ENCODE results near the gene SLC6A11. TPM values are rescaled to one million over a fixed set of nuclear protein-coding genes. Genes with fewer than 3 reads are reported as not detected.

The SLC6A11 gene
- total and polyA plus RNA-seq, 2 of the 8 experiments (the other 6 are each of a cell fraction or from before 2014, with no cell fraction given) = 0.78 to 1.5 TPM

DNA sequence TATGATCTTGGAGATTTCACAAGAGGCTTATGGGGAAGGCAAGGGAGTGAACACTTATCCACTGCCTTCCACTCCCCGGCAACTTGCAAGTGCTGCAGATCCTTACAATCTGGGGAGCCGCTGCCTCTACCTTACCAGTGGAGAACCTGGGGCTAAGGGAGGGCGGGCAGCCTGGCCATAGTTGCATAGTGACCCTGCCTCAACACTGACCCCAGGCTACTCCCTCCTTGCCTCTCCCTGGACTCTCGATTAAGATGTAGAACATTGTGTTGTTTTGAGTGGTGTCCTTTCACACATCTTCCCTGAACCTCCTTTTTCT is 30.6 kb downstream of the SLC6A11 start:
- H2BK15ac ChIP-seq (ENCODE audit: low read length) = no peak overlapping the region
- no peak overlapping the region for H2AFZ ChIP-seq (ENCODE audit: low read length)
- H3K23me2 ChIP-seq (ENCODE audit: low read depth, low read length) = no peaks in the 10 kb centered on the region
- H3K4me2 ChIP-seq (ENCODE audit: insufficient read depth in 1 of 2, low read depth in 2 of 2, low read length in 2 of 2) = no peak overlapping the region
- H3K4ac ChIP-seq (replicated peaks; ENCODE audit: insufficient read length, low read depth, low read length) = no peak overlapping the region
- H3K36me3 ChIP-seq (ENCODE audit: control insufficient read depth in 2 of 4, insufficient read depth in 4 of 4, low read length in 3 of 4) = no peaks in the 10 kb centered on the region
- H2BK20ac ChIP-seq (ENCODE audit: low read length) = no peak overlapping the region
- TF ChIP-seq HDAC2 (IDR thresholded peaks at IDR 0.05; ENCODE audit: borderline replicate concordance in 1 of 2, low read depth in 2 of 2, low read length in 2 of 2) = no peak
- no peak for TF ChIP-seq CEBPB (IDR thresholded peaks at IDR 0.05; ENCODE audit: low read depth, low read length)
- TF ChIP-seq SP2 (IDR thresholded peaks at IDR 0.05; ENCODE audit: low read length) = no peak
- no peak overlapping the region for H4K91ac ChIP-seq (replicated peaks; ENCODE audit: insufficient read length, low read length)
- no peak overlapping the region for H3K56ac ChIP-seq (replicated peaks; ENCODE audit: insufficient read length, low read depth, low read length)
- H2AK5ac ChIP-seq (ENCODE audit: low read depth, low read length) = no peak overlapping the region
- CTCF ChIA-PET (ENCODE audit: partially characterized antibody) = interaction anchor here (1.8 to 9.3 kb wide), 2 partner anchors 8 to 96 kb away, joined by 4 to 61 read pairs; no protein-coding TSS in a partner anchor
- FAIRE-seq = no peak
- no peaks in the 10 kb centered on the region for H3K9me3 ChIP-seq (ENCODE audit: insufficient read depth in 2 of 2, low read depth in 1 of 2, low read length in 1 of 2)
- no peaks in the 10 kb centered on the region for H3K4me1 ChIP-seq (replicated peaks in 1 of 4; ENCODE audit: control insufficient read depth in 3 of 4, insufficient read depth in 4 of 4, low read length in 3 of 4)
- H3K4me3 ChIP-seq (ENCODE audit: extremely low read depth in 1 of 4, insufficient read depth in 2 of 4, low read depth in 3 of 4, low read length in 4 of 4) = no peak overlapping the region
- H3K27ac ChIP-seq (ENCODE audit: low read depth, low read length) = no peak overlapping the region
- no peak overlapping the region for H4K5ac ChIP-seq (ENCODE audit: insufficient read length, low read depth, low read length)
- 86% methylated on average over 4 of the region's 4 CpGs; no CpG with 5 or more reads in 1 of the 2 experiments for WGBS, 2 experiments (ENCODE audit: extremely low coverage in 1 of 2, insufficient coverage in 1 of 2, insufficient read length in 1 of 2, insufficient replicate concordance in 2 of 2, low coverage in 1 of 2, low lambda C conversion rate in 2 of 2, missing lambda C conversion rate in 1 of 2)
- POLR2A ChIA-PET (ENCODE audit: partially characterized antibody) = no interaction called here
- no peak for DNase-seq (ENCODE audit: low read depth in 1 of 2, low spot score in 2 of 2)
- no peak overlapping the region for H4K8ac ChIP-seq (ENCODE audit: extremely low read depth, insufficient read depth, low read length)
- no peaks in the 10 kb centered on the region for H4K20me1 ChIP-seq (replicated peaks in 1 of 2; ENCODE audit: control insufficient read depth in 1 of 2, insufficient read depth in 2 of 2, low read length in 2 of 2)
- H3K79me2 ChIP-seq (ENCODE audit: control insufficient read depth in 1 of 2, insufficient read depth in 2 of 2, low read length in 2 of 2) = no peaks in the 10 kb centered on the region
- H3K79me1 ChIP-seq (ENCODE audit: low read depth, low read length) = no peaks in the 10 kb centered on the region
- no peak overlapping the region for H3K14ac ChIP-seq (ENCODE audit: insufficient read length)
- H3K23ac ChIP-seq (ENCODE audit: insufficient read length) = no peak overlapping the region
- H2BK120ac ChIP-seq (replicated peaks; ENCODE audit: low read depth, low read length) = no peak overlapping the region
- H2BK5ac ChIP-seq (ENCODE audit: low read depth, low read length) = no peak overlapping the region
- H3K18ac ChIP-seq (ENCODE audit: extremely low read depth, low read length) = no peak overlapping the region
- no peak overlapping the region for H3K9ac ChIP-seq (replicated peaks in 1 of 4; ENCODE audit: extremely low read depth in 1 of 4, low read depth in 3 of 4, low read length in 3 of 4)
- peaks cover 0 to 2% (median 0%) of the 10 kb centered on the region in 4 experiments; a peak in 1 of 7 replicates for H3K27me3 ChIP-seq (replicated peaks in 1 of 4; ENCODE audit: control insufficient read depth in 3 of 4, extremely low read depth in 1 of 4, insufficient read depth in 3 of 4, low read length in 3 of 4)
- H2BK12ac ChIP-seq (ENCODE audit: low read depth, low read length) = no peak overlapping the region

Data from H1 (cell line).